ENCODE measurements around the gene CDADC1. TPM values are rescaled to one million over a fixed set of nuclear protein-coding genes. Genes with fewer than 3 reads are reported as not detected.

CDADC1 gene
- total RNA-seq, 2 experiments from 2014 or later = 12.3 to 13.7 TPM

DNA sequence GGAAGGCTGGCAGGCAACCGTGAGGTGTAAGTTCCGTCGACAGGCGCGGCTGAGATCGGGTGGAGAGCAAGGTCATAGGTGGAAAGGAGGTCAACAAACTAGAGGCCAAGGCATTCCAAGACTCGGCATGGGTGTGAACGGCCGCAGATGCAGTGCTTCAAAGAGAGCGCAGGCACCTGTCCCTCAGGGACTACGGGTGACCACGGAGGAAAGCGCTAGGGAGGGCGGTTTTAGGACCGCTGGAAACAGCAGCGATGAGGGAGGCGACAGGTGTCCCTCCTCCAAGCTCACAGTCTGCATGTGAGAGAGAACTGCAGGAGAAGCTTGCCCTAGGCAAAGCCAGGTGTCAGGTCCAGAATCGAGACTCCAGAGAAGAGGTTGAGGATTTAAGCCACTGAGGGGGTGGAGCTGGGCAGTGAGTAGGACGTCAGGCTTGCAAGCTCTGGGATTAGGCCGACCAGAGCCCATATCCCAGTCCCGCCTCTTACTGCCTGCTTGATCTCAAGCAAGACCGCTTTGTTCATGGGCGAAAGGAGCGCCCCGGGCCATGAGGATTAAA lies 29.2 kb upstream of the CDADC1 start:
- H3K36me3 Mint-ChIP-seq (ENCODE audit: low read depth) = peaks cover 3% of the 10 kb centered on the region
- DNase-seq (no peak), ATAC-seq (no peak)
- peaks cover 50% of the 10 kb centered on the region for H3K27me3 Mint-ChIP-seq (ENCODE audit: low read depth)
- no peak overlapping the region for H3K4me3 Mint-ChIP-seq
- CTCF ChIA-PET = interaction anchor here (1.4 to 2.1 kb wide), 2 partner anchors 30 to 62 kb away, joined by 6 to 8 read pairs; partner anchors contain the start of gene CDADC1
- H3K9me3 Mint-ChIP-seq (ENCODE audit: insufficient read depth) = peaks cover 6% of the 10 kb centered on the region
- POLR2A ChIA-PET = interaction anchor here (0.6 kb wide), 1 partner anchor 85 kb away, joined by 3 read pairs; no protein-coding TSS in a partner anchor
- H3K4me1 Mint-ChIP-seq (ENCODE audit: low read depth) = peaks cover 25% of the 10 kb centered on the region
- no peak overlapping the region for H3K27ac Mint-ChIP-seq

DNA sequence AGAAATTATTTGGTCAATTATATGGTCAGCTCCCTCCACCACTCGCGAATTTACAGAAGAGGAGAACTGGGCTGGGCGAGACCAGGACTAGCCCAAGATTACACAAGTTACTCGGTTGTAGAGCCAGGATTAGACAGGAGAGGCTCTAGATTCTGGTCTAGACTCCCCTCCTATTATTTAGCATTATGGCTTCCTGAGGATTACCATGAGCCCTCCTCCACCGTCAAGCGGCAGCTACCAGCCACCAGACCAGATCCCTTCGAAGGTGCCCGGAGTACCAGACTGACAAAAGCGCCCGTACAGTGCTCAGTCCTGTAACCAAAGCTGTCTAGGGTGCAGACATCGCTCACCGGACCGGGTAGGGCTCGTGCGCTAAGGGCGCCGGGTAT lies 28.1 kb upstream of the CDADC1 start:
- peaks cover 20% of the 10 kb centered on the region for H3K4me1 Mint-ChIP-seq (ENCODE audit: low read depth)
- H3K27ac Mint-ChIP-seq = no peak overlapping the region
- ChIA-PET CTCF (interaction anchor here (0.8 to 2.1 kb wide), 4 partner anchors 10 to 61 kb away, joined by 3 to 8 read pairs (median 4); partner anchors contain the start of gene CDADC1), POLR2A (no interaction called here)
- peaks cover 3% of the 10 kb centered on the region for H3K36me3 Mint-ChIP-seq (ENCODE audit: low read depth)
- H3K4me3 Mint-ChIP-seq = peak overlapping the region; percentile 50
- DNase-seq = no peak
- no peak for ATAC-seq
- H3K9me3 Mint-ChIP-seq (ENCODE audit: insufficient read depth) = peaks cover 6% of the 10 kb centered on the region
- H3K27me3 Mint-ChIP-seq (ENCODE audit: low read depth) = peaks cover 61% of the 10 kb centered on the region

DNA sequence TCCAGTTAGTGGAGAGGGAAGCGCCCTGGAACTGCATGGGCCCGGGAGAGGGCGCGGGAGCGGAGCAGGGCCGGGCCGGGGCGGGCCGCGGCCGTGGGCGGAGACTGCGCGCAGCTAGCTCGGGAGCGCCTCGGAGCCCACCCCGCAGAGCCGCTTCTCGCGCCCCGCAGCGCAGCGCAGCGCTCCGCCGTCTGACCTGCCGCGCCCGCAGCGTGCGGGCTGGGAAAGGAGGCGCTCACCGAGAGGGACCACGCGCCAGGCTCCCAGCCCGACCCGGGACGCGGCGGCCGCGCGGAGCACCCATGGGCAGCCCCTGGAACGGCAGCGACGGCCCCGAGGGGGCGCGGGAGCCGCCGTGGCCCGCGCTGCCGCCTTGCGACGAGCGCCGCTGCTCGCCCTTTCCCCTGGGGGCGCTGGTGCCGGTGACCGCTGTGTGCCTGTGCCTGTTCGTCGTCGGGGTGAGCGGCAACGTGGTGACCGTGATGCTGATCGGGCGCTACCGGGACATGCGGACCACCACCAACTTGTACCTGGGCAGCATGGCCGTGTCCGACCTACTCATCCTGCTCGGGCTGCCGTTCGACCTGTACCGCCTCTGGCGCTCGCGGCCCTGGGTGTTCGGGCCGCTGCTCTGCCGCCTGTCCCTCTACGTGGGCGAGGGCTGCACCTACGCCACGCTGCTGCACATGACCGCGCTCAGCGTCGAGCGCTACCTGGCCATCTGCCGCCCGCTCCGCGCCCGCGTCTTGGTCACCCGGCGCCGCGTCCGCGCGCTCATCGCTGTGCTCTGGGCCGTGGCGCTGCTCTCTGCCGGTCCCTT lies 27.5 kb upstream of the CDADC1 start, which contains the start of gene MLNR:
Gene MLNR, plus strand, starts transcription at position 303 of the 820 bp plus-strand sequence. Its CDS starts 0 bp downstream, at position 303.
- Mint-ChIP-seq H3K4me1 (ENCODE audit: low read depth) (peaks cover 14% of the 10 kb centered on the region), H3K36me3 (ENCODE audit: low read depth) (peaks cover 3% of the 10 kb centered on the region), H3K27ac (no peak within 1 kb of the TSS), H3K4me3 (peak within 1 kb of the TSS; percentile 50), H3K27me3 (ENCODE audit: low read depth) (peaks cover 65% of the 10 kb centered on the region), H3K9me3 (ENCODE audit: insufficient read depth) (peaks cover under 1% of the 10 kb centered on the region)
- POLR2A ChIA-PET = no interaction called here
- peak; percentile 82 for ATAC-seq
- CTCF ChIA-PET = interaction anchor here (0.9 to 2.1 kb wide), 2 partner anchors 10 to 28 kb away, joined by 3 to 8 read pairs; partner anchors contain the start of gene CDADC1
- DNase-seq = peak; percentile 51

DNA sequence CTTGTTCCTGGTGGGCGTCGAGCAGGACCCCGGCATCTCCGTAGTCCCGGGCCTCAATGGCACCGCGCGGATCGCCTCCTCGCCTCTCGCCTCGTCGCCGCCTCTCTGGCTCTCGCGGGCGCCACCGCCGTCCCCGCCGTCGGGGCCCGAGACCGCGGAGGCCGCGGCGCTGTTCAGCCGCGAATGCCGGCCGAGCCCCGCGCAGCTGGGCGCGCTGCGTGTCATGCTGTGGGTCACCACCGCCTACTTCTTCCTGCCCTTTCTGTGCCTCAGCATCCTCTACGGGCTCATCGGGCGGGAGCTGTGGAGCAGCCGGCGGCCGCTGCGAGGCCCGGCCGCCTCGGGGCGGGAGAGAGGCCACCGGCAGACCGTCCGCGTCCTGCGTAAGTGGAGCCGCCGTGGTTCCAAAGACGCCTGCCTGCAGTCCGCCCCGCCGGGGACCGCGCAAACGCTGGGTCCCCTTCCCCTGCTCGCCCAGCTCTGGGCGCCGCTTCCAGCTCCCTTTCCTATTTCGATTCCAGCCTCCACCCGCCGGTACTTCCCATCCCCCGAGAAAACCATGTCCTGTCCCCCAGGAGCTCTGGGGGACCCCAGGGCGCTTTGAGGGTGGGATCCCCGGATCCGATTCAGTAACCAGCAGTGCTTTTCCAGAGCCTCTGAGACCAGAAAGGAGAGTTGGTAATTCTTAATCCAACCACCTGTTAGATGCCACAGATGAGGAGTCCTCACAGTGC lies 26.7 kb upstream of the CDADC1 start:
- peaks cover 10% of the 10 kb centered on the region for H3K4me1 Mint-ChIP-seq (ENCODE audit: low read depth)
- CTCF ChIA-PET = interaction anchor here (1.0 kb wide), 2 partner anchors 37 to 60 kb away, joined by 3 read pairs; no protein-coding TSS in a partner anchor
- peak overlapping the region; percentile 42 for H3K4me3 Mint-ChIP-seq
- H3K27ac Mint-ChIP-seq = no peak overlapping the region
- ATAC-seq (no peak), DNase-seq (no peak)
- POLR2A ChIA-PET = no interaction called here
- H3K36me3 Mint-ChIP-seq (ENCODE audit: low read depth) = peaks cover 3% of the 10 kb centered on the region
- H3K9me3 Mint-ChIP-seq (ENCODE audit: insufficient read depth) = no peaks in the 10 kb centered on the region
- peaks cover 68% of the 10 kb centered on the region for H3K27me3 Mint-ChIP-seq (ENCODE audit: low read depth)

DNA sequence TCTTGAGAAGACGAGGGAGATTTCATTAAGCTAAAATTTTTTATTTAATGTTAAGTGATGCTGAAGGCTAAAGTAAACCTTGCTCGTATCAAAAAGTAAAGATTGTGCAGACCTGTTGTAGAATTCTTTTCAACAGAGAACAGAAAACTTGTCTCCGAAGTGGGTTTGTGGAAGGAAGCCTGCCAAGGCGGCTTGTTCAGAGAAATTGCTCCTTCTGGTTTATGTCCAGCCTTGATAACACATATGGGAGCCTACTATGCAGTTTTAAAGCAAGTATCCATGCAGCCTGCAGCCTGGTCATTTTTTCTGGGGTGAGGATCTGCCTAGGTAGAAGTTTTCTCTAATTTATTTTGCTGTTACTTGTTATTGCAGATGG lies 26.1 kb upstream of the CDADC1 start:
- peaks cover 5% of the 10 kb centered on the region for H3K4me1 Mint-ChIP-seq (ENCODE audit: low read depth)
- no peak for ATAC-seq

DNA sequence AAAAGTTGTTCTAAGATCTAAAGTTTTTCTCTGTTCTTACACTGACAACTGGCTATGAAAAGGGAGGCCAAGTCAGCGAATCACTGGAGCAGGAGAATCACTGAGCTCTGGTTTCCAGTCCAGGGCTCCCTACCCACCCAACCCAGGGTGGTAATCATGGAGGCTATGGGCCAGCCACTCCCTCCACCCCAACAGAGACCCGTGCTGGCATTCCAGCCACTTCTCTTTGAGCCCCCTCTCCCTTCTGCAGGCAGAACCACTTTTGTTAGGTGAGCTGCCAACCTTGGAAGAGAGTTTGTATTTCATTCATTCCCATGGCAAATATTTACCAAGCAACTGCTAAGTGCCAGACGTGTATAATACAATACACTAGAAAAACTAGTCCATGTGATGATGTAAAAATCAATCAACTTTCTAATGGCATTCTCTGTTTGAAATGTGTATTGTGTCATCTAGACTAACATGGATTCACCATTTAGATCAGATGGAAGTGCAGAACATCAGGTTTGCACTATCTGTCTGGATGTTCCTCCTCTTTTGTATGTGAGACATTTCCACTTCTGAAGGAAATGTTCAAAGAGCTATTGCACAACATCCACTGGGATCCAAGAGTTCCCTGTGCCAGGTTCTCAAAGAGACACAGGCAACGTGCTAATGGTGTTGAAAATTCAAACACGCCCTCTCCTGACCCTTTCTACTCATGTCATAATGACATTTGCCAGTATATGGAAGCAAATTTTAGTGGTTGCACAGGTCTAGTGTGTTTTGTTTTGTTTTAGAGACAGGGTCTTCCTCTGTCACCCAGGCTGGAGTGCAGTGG lies 22.3 kb upstream of the CDADC1 start:
- no peak for DNase-seq
- H3K27ac Mint-ChIP-seq = no peak overlapping the region
- ATAC-seq = no peak
- no peak overlapping the region for H3K4me3 Mint-ChIP-seq
- ChIA-PET CTCF (interaction anchor here (1.1 kb wide), 1 partner anchor 15 kb away, joined by 3 read pairs; no protein-coding TSS in a partner anchor), POLR2A (no interaction called here)
- no peaks in the 10 kb centered on the region for H3K9me3 Mint-ChIP-seq (ENCODE audit: insufficient read depth)
- peaks cover 3% of the 10 kb centered on the region for H3K4me1 Mint-ChIP-seq (ENCODE audit: low read depth)
- H3K36me3 Mint-ChIP-seq (ENCODE audit: low read depth) = peaks cover 3% of the 10 kb centered on the region
- H3K27me3 Mint-ChIP-seq (ENCODE audit: low read depth) = peaks cover 45% of the 10 kb centered on the region

More for the DNA sequence above, 26.1 kb upstream of the CDADC1 start:
- H3K9me3 Mint-ChIP-seq (ENCODE audit: insufficient read depth) = no peaks in the 10 kb centered on the region
- CTCF ChIA-PET = interaction anchor here (1.0 kb wide), 2 partner anchors 36 to 59 kb away, joined by 3 read pairs; no protein-coding TSS in a partner anchor
- peak overlapping the region; percentile 37 for H3K4me3 Mint-ChIP-seq
- H3K27me3 Mint-ChIP-seq (ENCODE audit: low read depth) = peaks cover 68% of the 10 kb centered on the region
- POLR2A ChIA-PET = no interaction called here
- no peak overlapping the region for H3K27ac Mint-ChIP-seq
- peaks cover 3% of the 10 kb centered on the region for H3K36me3 Mint-ChIP-seq (ENCODE audit: low read depth)
- no peak for DNase-seq

DNA sequence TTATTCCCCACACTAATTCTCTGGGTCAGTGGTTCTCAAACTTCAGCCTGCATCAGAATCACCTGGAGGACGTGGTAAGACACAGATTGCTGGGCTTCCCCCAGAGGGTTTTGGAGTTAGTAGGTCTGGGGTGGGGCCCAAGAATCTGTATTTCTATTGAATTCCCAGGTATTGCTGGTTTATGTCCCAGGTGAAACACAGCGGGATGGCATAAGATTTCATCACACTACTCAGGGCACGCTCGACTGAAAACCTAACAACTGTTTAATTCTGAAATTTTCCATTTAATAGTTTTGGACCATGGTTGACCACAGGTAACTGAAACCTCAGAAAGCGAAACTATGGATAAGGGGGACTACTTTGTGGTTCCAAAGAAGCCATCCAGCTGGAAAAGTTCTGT lies 21.1 kb upstream of the CDADC1 start:
- Mint-ChIP-seq H3K27me3 (ENCODE audit: low read depth) (peaks cover 38% of the 10 kb centered on the region), H3K36me3 (ENCODE audit: low read depth) (no peaks in the 10 kb centered on the region), H3K4me3 (no peak overlapping the region), H3K27ac (no peak overlapping the region), H3K9me3 (ENCODE audit: insufficient read depth) (no peaks in the 10 kb centered on the region), H3K4me1 (ENCODE audit: low read depth) (no peaks in the 10 kb centered on the region)
- ChIA-PET POLR2A (no interaction called here), CTCF (interaction anchor here (0.6 to 1.0 kb wide), 3 partner anchors 13 to 256 kb away, joined by 3 to 4 read pairs (median 3); no protein-coding TSS in a partner anchor)
- ATAC-seq (no peak), DNase-seq (no peak)

DNA sequence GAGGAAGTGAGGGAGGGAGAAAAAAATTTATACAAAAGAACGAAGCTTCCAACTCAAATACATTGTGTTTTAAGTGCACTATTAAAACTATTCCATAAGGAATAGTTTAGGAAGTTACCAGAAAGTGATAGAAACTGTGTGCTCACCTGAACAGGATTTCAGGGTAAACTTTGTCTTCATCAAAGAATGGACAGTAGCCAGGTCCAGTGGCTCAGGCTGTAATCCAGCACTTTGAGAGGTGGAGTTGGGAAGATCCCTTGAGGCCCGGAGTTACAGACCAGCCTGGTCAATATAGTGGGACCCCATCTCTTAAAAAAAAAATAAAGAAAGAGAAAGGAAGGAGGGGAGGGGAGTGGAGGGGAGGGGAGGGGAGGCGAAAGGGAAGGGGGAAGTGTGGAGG lies 13.0 kb upstream of the CDADC1 start:
- Mint-ChIP-seq H3K36me3 (ENCODE audit: low read depth) (no peaks in the 10 kb centered on the region), H3K27me3 (ENCODE audit: low read depth) (peaks cover 7% of the 10 kb centered on the region), H3K9me3 (ENCODE audit: insufficient read depth) (no peaks in the 10 kb centered on the region), H3K4me1 (ENCODE audit: low read depth) (no peaks in the 10 kb centered on the region), H3K4me3 (no peak overlapping the region), H3K27ac (no peak overlapping the region)
- ChIA-PET POLR2A (no interaction called here), CTCF (interaction anchor here (7.3 kb wide), 1 partner anchor 46 kb away, joined by 89 read pairs; no protein-coding TSS in a partner anchor)
- no peak for DNase-seq
- no peak for ATAC-seq

DNA sequence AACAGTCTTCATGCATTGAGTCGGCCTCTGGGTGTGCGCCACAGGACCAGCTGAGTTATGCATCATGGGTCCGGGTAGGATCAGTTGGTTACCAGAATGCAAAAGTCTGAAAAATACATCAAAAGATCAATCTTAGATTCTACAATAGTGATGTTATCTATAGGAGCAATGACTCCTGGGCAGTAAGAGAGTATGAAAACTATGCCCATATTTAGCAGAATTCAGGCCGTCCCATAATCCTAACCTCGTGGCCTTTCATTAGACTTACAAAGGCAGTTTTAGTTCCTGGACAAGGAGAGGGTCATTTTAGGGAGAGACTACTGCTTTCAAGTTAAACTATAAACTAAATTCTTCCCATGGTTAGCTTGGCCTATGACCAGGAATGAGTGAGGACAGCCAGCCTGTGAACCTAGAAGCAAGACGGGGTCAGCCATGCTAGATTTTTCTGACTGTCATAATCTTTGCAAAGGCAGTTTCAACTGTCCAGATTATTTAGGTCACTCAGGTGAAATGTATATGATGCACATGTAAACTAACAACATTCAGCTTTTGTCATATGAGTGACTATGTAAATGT lies 11.8 kb upstream of the CDADC1 start:
- H3K4me1 Mint-ChIP-seq (ENCODE audit: low read depth) = peaks cover 4% of the 10 kb centered on the region
- ChIA-PET POLR2A (interaction anchor here (0.7 kb wide), 1 partner anchor 135 kb away, joined by 5 read pairs; no protein-coding TSS in a partner anchor), CTCF (interaction anchor here (7.3 kb wide), 1 partner anchor 45 kb away, joined by 89 read pairs; no protein-coding TSS in a partner anchor)
- H3K27me3 Mint-ChIP-seq (ENCODE audit: low read depth) = peaks cover 7% of the 10 kb centered on the region
- ATAC-seq (no peak), DNase-seq (no peak)
- H3K36me3 Mint-ChIP-seq (ENCODE audit: low read depth) = no peaks in the 10 kb centered on the region
- H3K27ac Mint-ChIP-seq = no peak overlapping the region
- no peak overlapping the region for H3K4me3 Mint-ChIP-seq
- no peaks in the 10 kb centered on the region for H3K9me3 Mint-ChIP-seq (ENCODE audit: insufficient read depth)

DNA sequence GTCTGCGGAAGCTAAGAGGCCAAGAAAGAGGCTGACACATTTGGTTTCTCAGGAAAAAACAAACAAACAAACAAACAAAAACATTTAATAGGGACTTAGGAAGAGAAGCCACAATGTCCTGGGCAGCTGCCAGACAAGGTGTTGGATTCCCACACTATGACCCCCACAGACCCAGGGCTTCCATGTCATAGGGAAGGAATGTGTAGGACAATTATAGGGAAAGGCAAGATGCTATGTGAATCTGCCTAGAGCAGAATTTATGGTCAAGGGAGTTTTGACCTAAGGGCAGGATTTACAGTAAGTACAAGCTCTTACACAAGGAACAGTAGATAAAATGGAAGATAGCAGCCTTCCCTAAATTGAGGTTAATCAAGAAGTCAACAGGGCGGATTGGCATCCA lies 9.1 kb upstream of the CDADC1 start:
- no peak for DNase-seq
- H3K4me3 Mint-ChIP-seq = no peak overlapping the region
- no peak overlapping the region for H3K27ac Mint-ChIP-seq
- CTCF ChIA-PET = interaction anchor here (3.2 to 7.3 kb wide), 2 partner anchors 10 to 42 kb away, joined by 23 to 89 read pairs; partner anchors contain the start of gene CDADC1
- no peak for ATAC-seq
- H3K36me3 Mint-ChIP-seq (ENCODE audit: low read depth) = no peaks in the 10 kb centered on the region
- peaks cover 8% of the 10 kb centered on the region for H3K27me3 Mint-ChIP-seq (ENCODE audit: low read depth)
- peaks cover 4% of the 10 kb centered on the region for H3K4me1 Mint-ChIP-seq (ENCODE audit: low read depth)
- POLR2A ChIA-PET = no interaction called here
- no peaks in the 10 kb centered on the region for H3K9me3 Mint-ChIP-seq (ENCODE audit: insufficient read depth)
